B cell (primary cell): ENCODE data around the gene KCNT1. TPM values are rescaled to one million over a fixed set of nuclear protein-coding genes. Genes with fewer than 3 reads are reported as not detected.

Experiments
- ATAC-seq: fragments of 200-7000 bp; cut with Tn5 transposase; one replicate; pipeline ENCODE4 v1.10.0; 2021; ENCODE audit warnings: low read depth, mild to moderate bottlenecking, moderate number of reproducible peaks, moderate library complexity
- CTCF ChIA-PET: fragments of 350-600 bp; sonication (Branson Sonifier 250); formaldehyde crosslinking; loops from one replicate; lab custom pipeline; 2021; ENCODE audit warnings: antibody characterized with exemption, inconsistent platforms; lab: Charles Lee
- POLR2A ChIA-PET: fragments of 350-600 bp; sonication (Branson Sonifier 250); formaldehyde crosslinking; loops from one replicate; lab custom pipeline; 2021; ENCODE audit warnings: antibody characterized with exemption; lab: Charles Lee
- DNase-seq: peaks from one replicate; pipeline ENCODE4 v3.0.0; 2013
- H2AFZ ChIP-seq: 2 replicates; pipeline ENCODE4 v1.6.1; 2012; ENCODE audit warnings: mild to moderate bottlenecking, low read depth, low read length; ENCODE audit not compliant: insufficient read depth, poor library complexity, severe bottlenecking
- H3K27ac ChIP-seq, 2 donors: 1 replicate in 1 of 2; 2 replicates in 1 of 2; pipeline ENCODE4 v1.5.1; 2012 to 2013; ENCODE audit warnings: low read length in 2 of 2, mild to moderate bottlenecking in 2 of 2, moderate library complexity in 1 of 2
- H3K27me3 ChIP-seq, 4 experiments: fragments of 200-600 bp in 1 of 4; sonication (generic) in 1 of 4; replicated peaks in 1 of 4; 1 replicate in 2 of 4; 2 replicates in 2 of 4; pipeline versions ENCODE4 v1.6.1 to v1.7.0; 2013 to 2016; ENCODE audit warnings: low read length in 3 of 4, mild to moderate bottlenecking in 2 of 4, mixed read lengths in 1 of 4, moderate library complexity in 1 of 4; ENCODE audit not compliant: insufficient read depth in 4 of 4, control insufficient read depth in 3 of 4; ENCODE audit errors: control extremely low read depth in 1 of 4
- H3K36me3 ChIP-seq, 2 experiments: replicated peaks in 1 of 2; 1 replicate in 1 of 2; 2 replicates in 1 of 2; pipeline versions ENCODE4 v1.6.1 to v1.7.1; 2013; ENCODE audit warnings: low read length in 1 of 2; ENCODE audit not compliant: insufficient read depth in 2 of 2, control insufficient read depth in 1 of 2; ENCODE audit errors: control extremely low read depth in 1 of 2, extremely low read depth in 1 of 2
- H3K4me1 ChIP-seq, 2 donors: fragments of 200-600 bp in 1 of 2; sonication (generic) in 1 of 2; 1 replicate in 1 of 2; 2 replicates in 1 of 2; pipeline versions ENCODE4 v1.5.1 to v1.6.1; 2013 to 2017; ENCODE audit warnings: low read length in 2 of 2; ENCODE audit not compliant: control insufficient read depth in 2 of 2, insufficient read depth in 2 of 2
- H3K4me2 ChIP-seq: replicated peaks from 2 replicates; pipeline ENCODE3; 2012; ENCODE audit warnings: mild to moderate bottlenecking, low read depth, low read length; ENCODE audit not compliant: poor library complexity, severe bottlenecking
- H3K4me3 ChIP-seq, 5 experiments: fragments of 200-600 bp in 1 of 5; sonication (generic) in 1 of 5; 1 replicate in 3 of 5; 2 replicates in 2 of 5; pipeline versions ENCODE4 v1.5.1 to v1.7.0; 2011 to 2016; ENCODE audit warnings: low read length in 4 of 5, mild to moderate bottlenecking in 4 of 5, low read depth in 2 of 5, control low read depth in 1 of 5, moderate library complexity in 1 of 5; ENCODE audit not compliant: insufficient read depth in 1 of 5; ENCODE audit errors: control extremely low read depth in 1 of 5, extremely low read depth in 1 of 5
- H3K79me2 ChIP-seq: fragments of 200-600 bp; sonication (generic); one replicate; pipeline ENCODE4 v1.6.0; 2016; ENCODE audit warnings: low read length; ENCODE audit not compliant: control insufficient read depth, insufficient read depth
- H3K9ac ChIP-seq: fragments of 200-600 bp; sonication (generic); 2 replicates; pipeline ENCODE4 v1.6.1; 2017; ENCODE audit warnings: mild to moderate bottlenecking, low read length, moderate library complexity
- H3K9me3 ChIP-seq, 3 donors: one replicate each; pipeline versions ENCODE4 v1.6.1 to v1.7.1; 2013; ENCODE audit warnings: low read length in 2 of 3; ENCODE audit not compliant: control insufficient read depth in 2 of 3, insufficient read depth in 1 of 3; ENCODE audit errors: control extremely low read depth in 1 of 3
- H4K20me1 ChIP-seq: 2 replicates; pipeline ENCODE4 v1.6.0; 2012; ENCODE audit warnings: mild to moderate bottlenecking, low read length; ENCODE audit not compliant: insufficient read depth, control insufficient read depth, poor library complexity, severe bottlenecking
- H3K27ac Mint-ChIP-seq: one replicate; pipeline ENCODE4 v1.8.0; 2021; ENCODE audit warnings: mixed read lengths
- H3K27me3 Mint-ChIP-seq: one replicate; pipeline ENCODE4 v1.8.0; 2021; ENCODE audit warnings: mixed read lengths
- H3K4me1 Mint-ChIP-seq: one replicate; pipeline ENCODE4 v1.8.0; 2021; ENCODE audit warnings: mixed read lengths
- H3K4me3 Mint-ChIP-seq: one replicate; pipeline ENCODE4 v1.8.0; 2021; ENCODE audit warnings: mixed read lengths
- H3K9me3 Mint-ChIP-seq: one replicate; pipeline ENCODE4 v1.8.0; 2022; ENCODE audit warnings: mixed read lengths; ENCODE audit not compliant: insufficient read depth
- CTCF ChIP-seq: fragments of 200-600 bp; IDR thresholded peaks from one replicate; pipeline ENCODE4 v1.8.0; 2022; ENCODE audit warnings: antibody characterized with exemption, mild to moderate bottlenecking
- EZH2 ChIP-seq: IDR thresholded peaks from 2 replicates; pipeline ENCODE4 v1.6.1; 2012; ENCODE audit warnings: borderline replicate concordance, low read depth, mild to moderate bottlenecking, moderate library complexity, low read length; ENCODE audit not compliant: insufficient read depth, poor library complexity, severe bottlenecking
- WGBS: methylation state at CpG from one replicate; pipeline ENCODE4 v1.1.5; 2013; ENCODE audit warnings: missing lambda C conversion rate; ENCODE audit not compliant: insufficient coverage; 5-methylcytosine and 5-hydroxymethylcytosine counted together
- intact Hi-C: fragments of 100-400 bp; cut with micrococcal nuclease; formaldehyde crosslinking; loops from one replicate; pipeline ENCODE4 v1.10.0; 2022
- polyA plus RNA-seq: library from polyadenylated mRNA; depleted of rRNA; stranded (reverse); fragments of >200 nt; gene quantifications from 2 replicates; pipeline ENCODE4 v1.2.3, GENCODE V29; 2012
- total RNA-seq, 2 donors: library from RNA; stranded (reverse); fragments of 120-200 nt in 1 of 2; gene quantifications; 1 replicate in 1 of 2; 2 replicates in 1 of 2; pipeline versions ENCODE4 v1.2.3 to v1.2.4, GENCODE V29; 2013 to 2022

The KCNT1 gene
- total and polyA plus RNA-seq, 2 donors (not counting 1 experiment from before 2014, with no cell fraction given) = not detected

DNA sequence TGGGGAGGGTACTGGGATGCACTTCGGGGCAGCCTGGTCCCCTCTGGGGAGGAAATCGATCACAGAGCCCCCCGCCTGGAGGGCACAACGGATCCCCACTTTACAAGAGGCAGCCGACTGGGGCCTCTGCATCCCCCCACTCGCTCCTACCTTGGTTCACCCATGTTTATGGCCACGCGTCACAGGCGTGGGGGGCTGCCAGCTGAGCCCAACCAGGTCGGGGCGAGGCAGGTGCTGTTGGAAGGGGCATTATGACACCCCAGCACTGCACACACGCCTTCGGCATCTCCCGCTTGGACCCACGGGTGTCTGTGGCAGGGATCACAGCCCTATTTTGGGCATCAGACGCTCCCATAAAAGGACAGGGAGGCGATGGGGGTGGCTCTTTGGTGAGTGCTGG lies 17.3 kb upstream of the KCNT1 start:
- ChIA-PET CTCF (no interaction called here), POLR2A (no interaction called here)
- H3K9ac ChIP-seq = no peak overlapping the region
- H3K4me1 ChIP-seq = no peaks in the 10 kb centered on the region
- no peak for ATAC-seq
- Mint-ChIP-seq H3K27me3 (peaks cover 3% of the 10 kb centered on the region), H3K9me3 (no peaks in the 10 kb centered on the region), H3K4me3 (no peak overlapping the region), H3K4me1 (no peaks in the 10 kb centered on the region), H3K27ac (no peak overlapping the region)
- 79% methylated on average over 15 of the region's 17 CpGs for WGBS
- H2AFZ ChIP-seq = no peak overlapping the region
- intact Hi-C loops = no loop called here
- TF ChIP-seq CTCF = no peak
- TF ChIP-seq EZH2 = no peak
- no peaks in the 10 kb centered on the region for H3K79me2 ChIP-seq
- H3K27ac ChIP-seq = no peak overlapping the region
- H3K27me3 ChIP-seq = no peaks in the 10 kb centered on the region
- H3K4me3 ChIP-seq = no peak overlapping the region
- H3K36me3 ChIP-seq = no peaks in the 10 kb centered on the region
- no peak for DNase-seq
- no peaks in the 10 kb centered on the region for H4K20me1 ChIP-seq
- H3K9me3 ChIP-seq = peaks cover 0 to 4% (median 0%) of the 10 kb centered on the region in 3 donors
- no peak overlapping the region for H3K4me2 ChIP-seq

DNA sequence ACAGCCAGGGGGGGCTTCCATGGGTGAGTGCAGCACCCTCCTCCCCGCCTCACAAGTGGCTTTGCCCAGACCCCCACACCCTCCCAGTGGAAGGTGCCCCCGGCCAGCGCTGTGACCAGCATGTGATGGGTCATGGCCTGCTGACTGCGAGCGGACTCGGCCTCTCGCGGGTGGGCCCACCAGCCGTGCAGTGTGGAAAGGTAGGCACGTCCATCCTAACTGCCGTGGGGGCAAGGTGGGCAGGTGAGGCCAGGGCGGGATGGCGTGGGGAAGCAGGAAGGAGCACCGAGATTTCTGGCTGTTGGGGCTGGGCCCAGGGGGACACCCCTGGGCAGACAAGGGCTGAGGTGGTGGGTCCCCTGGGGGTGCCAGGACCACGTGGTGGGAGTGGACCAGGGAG lies 14.8 kb upstream of the KCNT1 start:
- DNase-seq (no peak), ATAC-seq (no peak)
- H3K9me3 ChIP-seq = peaks cover 0 to 7% (median 0%) of the 10 kb centered on the region in 3 donors
- no peaks in the 10 kb centered on the region for H3K4me1 ChIP-seq
- H4K20me1 ChIP-seq = no peaks in the 10 kb centered on the region
- H3K36me3 ChIP-seq = no peaks in the 10 kb centered on the region
- no peaks in the 10 kb centered on the region for H3K79me2 ChIP-seq
- TF ChIP-seq EZH2 (no peak), CTCF (no peak)
- no peak overlapping the region for H2AFZ ChIP-seq
- H3K9ac ChIP-seq = no peak overlapping the region
- Mint-ChIP-seq H3K27me3 (peaks cover 6% of the 10 kb centered on the region), H3K9me3 (no peaks in the 10 kb centered on the region), H3K4me3 (no peak overlapping the region), H3K27ac (no peak overlapping the region), H3K4me1 (no peaks in the 10 kb centered on the region)
- H3K27me3 ChIP-seq = no peaks in the 10 kb centered on the region
- intact Hi-C loops = no loop called here
- 85% methylated on average over 14 of the region's 15 CpGs for WGBS
- ChIA-PET CTCF (no interaction called here), POLR2A (no interaction called here)
- H3K4me2 ChIP-seq = no peak overlapping the region
- H3K27ac ChIP-seq = no peak overlapping the region
- H3K4me3 ChIP-seq = no peak overlapping the region
